ENCODE results near the gene ZFHX3. TPM values are rescaled to one million over a fixed set of nuclear protein-coding genes. Genes with fewer than 3 reads are reported as not detected.

ZFHX3 gene
- total RNA-seq, 2 experiments from 2014 or later = 0.38 to 0.43 TPM

GRCh38 chr16:72873853-72874252 is 174.1 kb downstream of the ZFHX3 start:
- no peak for DNase-seq
- H3K4me1 Mint-ChIP-seq = peaks cover 16% of the 10 kb centered on the region
- ChIA-PET POLR2A (interaction anchor here (1.9 kb wide), 1 partner anchor 47 kb away, joined by 4 read pairs; no protein-coding TSS in a partner anchor), CTCF (interaction anchor here (0.9 kb wide), 1 partner anchor 41 kb away, joined by 3 read pairs; no protein-coding TSS in a partner anchor)
- H3K27ac Mint-ChIP-seq = no peak overlapping the region
- no peaks in the 10 kb centered on the region for H3K36me3 Mint-ChIP-seq (ENCODE audit: low read depth)
- H3K9me3 Mint-ChIP-seq = peaks cover 2% of the 10 kb centered on the region
- H3K4me3 Mint-ChIP-seq = no peak overlapping the region
- no peaks in the 10 kb centered on the region for H3K27me3 Mint-ChIP-seq

- ChIA-PET CTCF (interaction anchor here (0.9 kb wide), 1 partner anchor 41 kb away, joined by 3 read pairs; no protein-coding TSS in a partner anchor), POLR2A (no interaction called here)
- peaks cover 2% of the 10 kb centered on the region for H3K9me3 Mint-ChIP-seq
- H3K4me3 Mint-ChIP-seq = no peak overlapping the region
- H3K27me3 Mint-ChIP-seq = no peaks in the 10 kb centered on the region
- DNase-seq = no peak
- H3K27ac Mint-ChIP-seq = no peak overlapping the region
- H3K36me3 Mint-ChIP-seq (ENCODE audit: low read depth) = no peaks in the 10 kb centered on the region
- peaks cover 16% of the 10 kb centered on the region for H3K4me1 Mint-ChIP-seq
Observed at GRCh38 chr16:72873044-72873443, 174.9 kb downstream of the ZFHX3 start.

- Mint-ChIP-seq H3K9me3 (peaks cover 1% of the 10 kb centered on the region), H3K36me3 (ENCODE audit: low read depth) (no peaks in the 10 kb centered on the region), H3K27me3 (no peaks in the 10 kb centered on the region), H3K27ac (no peak overlapping the region), H3K4me1 (no peaks in the 10 kb centered on the region), H3K4me3 (no peak overlapping the region)
- CTCF ChIA-PET = no interaction called here
- DNase-seq = no peak
- POLR2A ChIA-PET = no interaction called here
Observed at GRCh38 chr16:72865835-72866234, 182.1 kb downstream of the ZFHX3 start.

GRCh38 chr16:72865258-72865657 is 182.7 kb downstream of the ZFHX3 start:
- no peak for DNase-seq
- Mint-ChIP-seq H3K4me3 (no peak overlapping the region), H3K4me1 (no peaks in the 10 kb centered on the region), H3K27ac (no peak overlapping the region), H3K9me3 (no peaks in the 10 kb centered on the region), H3K27me3 (no peaks in the 10 kb centered on the region), H3K36me3 (ENCODE audit: low read depth) (no peaks in the 10 kb centered on the region)
- ChIA-PET CTCF (no interaction called here), POLR2A (no interaction called here)

GRCh38 chr16:72864130-72864833 is 183.6 kb downstream of the ZFHX3 start:
- POLR2A ChIA-PET = no interaction called here
- CTCF ChIA-PET = interaction anchor here (1.0 kb wide), 1 partner anchor 32 kb away, joined by 3 read pairs; no protein-coding TSS in a partner anchor
- Mint-ChIP-seq H3K9me3 (no peaks in the 10 kb centered on the region), H3K4me1 (no peaks in the 10 kb centered on the region), H3K27ac (no peak overlapping the region), H3K36me3 (ENCODE audit: low read depth) (no peaks in the 10 kb centered on the region), H3K27me3 (no peaks in the 10 kb centered on the region), H3K4me3 (no peak overlapping the region)
- DNase-seq = no peak

GRCh38 chr16:72862090-72862489 is 185.8 kb downstream of the ZFHX3 start:
- no peaks in the 10 kb centered on the region for H3K27me3 Mint-ChIP-seq
- DNase-seq = no peak
- no peak overlapping the region for H3K27ac Mint-ChIP-seq
- H3K9me3 Mint-ChIP-seq = no peaks in the 10 kb centered on the region
- H3K4me3 Mint-ChIP-seq = no peak overlapping the region
- POLR2A ChIA-PET = no interaction called here
- no peaks in the 10 kb centered on the region for H3K4me1 Mint-ChIP-seq
- CTCF ChIA-PET = no interaction called here
- no peaks in the 10 kb centered on the region for H3K36me3 Mint-ChIP-seq (ENCODE audit: low read depth)

- no peak for DNase-seq
- Mint-ChIP-seq H3K36me3 (ENCODE audit: low read depth) (no peaks in the 10 kb centered on the region), H3K27ac (no peak overlapping the region), H3K27me3 (no peaks in the 10 kb centered on the region), H3K9me3 (no peaks in the 10 kb centered on the region), H3K4me3 (no peak overlapping the region), H3K4me1 (no peaks in the 10 kb centered on the region)
- ChIA-PET POLR2A (no interaction called here), CTCF (no interaction called here)
Observed at GRCh38 chr16:72860726-72861562, 187.0 kb downstream of the ZFHX3 start.

GRCh38 chr16:72859581-72859980 is 188.3 kb downstream of the ZFHX3 start:
- no peak for DNase-seq
- Mint-ChIP-seq H3K9me3 (no peaks in the 10 kb centered on the region), H3K4me1 (no peaks in the 10 kb centered on the region), H3K27ac (no peak overlapping the region), H3K4me3 (no peak overlapping the region), H3K36me3 (ENCODE audit: low read depth) (no peaks in the 10 kb centered on the region), H3K27me3 (no peaks in the 10 kb centered on the region)
- CTCF ChIA-PET = interaction anchor here (0.9 kb wide), 1 partner anchor 27 kb away, joined by 3 read pairs; no protein-coding TSS in a partner anchor
- POLR2A ChIA-PET = no interaction called here

- POLR2A ChIA-PET = no interaction called here
- Mint-ChIP-seq H3K27ac (no peak overlapping the region), H3K36me3 (ENCODE audit: low read depth) (no peaks in the 10 kb centered on the region), H3K4me3 (no peak overlapping the region), H3K27me3 (no peaks in the 10 kb centered on the region), H3K4me1 (no peaks in the 10 kb centered on the region), H3K9me3 (no peaks in the 10 kb centered on the region)
- CTCF ChIA-PET = no interaction called here
- no peak for DNase-seq
Observed at GRCh38 chr16:72858665-72859493, 189.0 kb downstream of the ZFHX3 start.

- H3K27ac Mint-ChIP-seq = no peak overlapping the region
- H3K9me3 Mint-ChIP-seq = no peaks in the 10 kb centered on the region
- DNase-seq = no peak
- no peaks in the 10 kb centered on the region for H3K27me3 Mint-ChIP-seq
- CTCF ChIA-PET = interaction anchor here (0.6 to 3.5 kb wide), 11 partner anchors 14 to 733 kb away, joined by 3 to 20 read pairs (median 3); no protein-coding TSS in a partner anchor
- POLR2A ChIA-PET = no interaction called here
- no peak overlapping the region for H3K4me3 Mint-ChIP-seq
- no peaks in the 10 kb centered on the region for H3K36me3 Mint-ChIP-seq (ENCODE audit: low read depth)
- H3K4me1 Mint-ChIP-seq = peaks cover 2% of the 10 kb centered on the region
Observed at GRCh38 chr16:72857834-72858664, 189.9 kb downstream of the ZFHX3 start.

GRCh38 chr16:72856797-72857196 is 191.1 kb downstream of the ZFHX3 start:
- Mint-ChIP-seq H3K4me1 (peaks cover 2% of the 10 kb centered on the region), H3K36me3 (ENCODE audit: low read depth) (no peaks in the 10 kb centered on the region), H3K4me3 (no peak overlapping the region), H3K27me3 (peaks cover 3% of the 10 kb centered on the region), H3K9me3 (no peaks in the 10 kb centered on the region), H3K27ac (no peak overlapping the region)
- CTCF ChIA-PET = interaction anchor here (0.9 to 3.5 kb wide), 14 partner anchors 10 to 732 kb away, joined by 3 to 20 read pairs (median 4); no protein-coding TSS in a partner anchor
- peak; percentile 24 for DNase-seq
- POLR2A ChIA-PET = no interaction called here

- peaks cover 2% of the 10 kb centered on the region for H3K4me1 Mint-ChIP-seq
- H3K36me3 Mint-ChIP-seq (ENCODE audit: low read depth) = no peaks in the 10 kb centered on the region
- CTCF ChIA-PET = interaction anchor here (3.5 kb wide), 1 partner anchor 22 kb away, joined by 20 read pairs; no protein-coding TSS in a partner anchor
- POLR2A ChIA-PET = no interaction called here
- H3K9me3 Mint-ChIP-seq = no peaks in the 10 kb centered on the region
- no peak overlapping the region for H3K4me3 Mint-ChIP-seq
- no peak for DNase-seq
- peaks cover 3% of the 10 kb centered on the region for H3K27me3 Mint-ChIP-seq
- H3K27ac Mint-ChIP-seq = no peak overlapping the region
Observed at GRCh38 chr16:72854267-72854959, 193.5 kb downstream of the ZFHX3 start.

Data from activated CD4-positive, alpha-beta memory T cell treated with anti-CD3 and anti-CD28 coated beads, Interleukin-2, amount 10 ng/mL, durations not matched to agents 7 days and 5 days (primary cell).